ENCODE data around the gene DUS2. TPM values are rescaled to one million over a fixed set of nuclear protein-coding genes. Genes with fewer than 3 reads are reported as not detected.

Gene DUS2
- total RNA-seq, 1 experiment from 2014 or later: 27.3 TPM

- Histone ChIP-seq H3K9ac (ENCODE audit: low read length) (no peak overlapping the region), H3K9me2 (ENCODE audit: insufficient read depth) (no peaks in the 10 kb centered on the region), H3K9me3 (ENCODE audit: control insufficient read depth in 1 of 2, insufficient read depth in 1 of 2, low read depth in 1 of 2, low read length in 2 of 2) (no peaks in the 10 kb centered on the region), H4K20me1 (ENCODE audit: insufficient read depth) (no peaks in the 10 kb centered on the region), H3K4me3 (replicated peaks in 1 of 2; ENCODE audit: low read depth in 1 of 2, low read length in 2 of 2) (no peak overlapping the region), H3K4me2 (ENCODE audit: low read length) (no peak overlapping the region), H3K27me3 (ENCODE audit: insufficient read depth, low read length) (no peaks in the 10 kb centered on the region), H3K79me2 (ENCODE audit: insufficient read depth, low read length) (peaks cover 5% of the 10 kb centered on the region; the same call in 1 of the 2 replicates), H2AFZ (ENCODE audit: low read depth, low read length, poor library complexity, severe bottlenecking) (no peak overlapping the region), H3K4me1 (ENCODE audit: control insufficient read depth in 1 of 2, insufficient read depth in 2 of 2, low read length in 2 of 2) (no peaks in the 10 kb centered on the region), H3K27ac (ENCODE audit: low read depth, low read length) (no peak overlapping the region), H3K36me3 (ENCODE audit: control insufficient read depth in 1 of 2, insufficient read depth in 2 of 2, low read length in 2 of 2) (peaks cover 7 to 30% of the 10 kb centered on the region in 2 experiments; a peak in 3 of 4 replicates)
- BruUV-seq (replicated peaks): no TSS peak
- ChIA-PET POLR2A (no interaction called here), RAD21 (ENCODE audit: low non-redundant PET in 1 of 2, low total read pairs in 2 of 2, uncharacterized antibody in 2 of 2, unreplicated experiment in 2 of 2) (no interaction called here), CTCF (no interaction called here)
- DNase-seq (ENCODE audit: low read depth, low spot score) (no peak), ATAC-seq (no peak)
- intact Hi-C loops (cut with micrococcal nuclease): no loop called here
- TF ChIP-seq YY1 (IDR thresholded peaks at IDR 0.05; ENCODE audit: extremely low read depth, insufficient replicate concordance, low read depth, low read length) (no peak), SRF (IDR thresholded peaks at IDR 0.05; ENCODE audit: low read depth) (no peak), CEBPB (IDR thresholded peaks at IDR 0.05; ENCODE audit: low read depth) (no peak), MAX (IDR thresholded peaks at IDR 0.05) (no peak), EZH2 (IDR thresholded peaks at IDR 0.05) (no peak), ZNF274 (IDR thresholded peaks at IDR 0.05; ENCODE audit: low read depth, low read length) (no peak), RAD21 (IDR thresholded peaks at IDR 0.05; ENCODE audit: low read depth) (no peak), ELF1 (IDR thresholded peaks at IDR 0.05; ENCODE audit: borderline replicate concordance, low read depth) (no peak), FOSL1 (IDR thresholded peaks at IDR 0.05; ENCODE audit: low read depth) (no peak), EZH2phosphoT487 (IDR thresholded peaks at IDR 0.05; ENCODE audit: borderline replicate concordance) (no peak), CTCF (IDR thresholded peaks at IDR 0.05 in 2 of 3, conservative IDR thresholded peaks at IDR 0.05 in 1 of 3; ENCODE audit: borderline replicate concordance in 1 of 3, insufficient read depth in 1 of 3, low read depth in 2 of 3, low read length in 2 of 3) (no peak), ZFX (IDR thresholded peaks at IDR 0.05) (no peak), ZBTB33 (IDR thresholded peaks at IDR 0.05; ENCODE audit: extremely low read depth, insufficient replicate concordance, low read length) (no peak), EGR1 (IDR thresholded peaks at IDR 0.05; ENCODE audit: low read depth) (no peak)
Observed at GRCh38 chr16:68047987-68048386, 24.9 kb downstream of the DUS2 start.

Data from HCT116 (cell line).